ENCODE measurements around the gene MYLK.

MYLK gene

DNA sequence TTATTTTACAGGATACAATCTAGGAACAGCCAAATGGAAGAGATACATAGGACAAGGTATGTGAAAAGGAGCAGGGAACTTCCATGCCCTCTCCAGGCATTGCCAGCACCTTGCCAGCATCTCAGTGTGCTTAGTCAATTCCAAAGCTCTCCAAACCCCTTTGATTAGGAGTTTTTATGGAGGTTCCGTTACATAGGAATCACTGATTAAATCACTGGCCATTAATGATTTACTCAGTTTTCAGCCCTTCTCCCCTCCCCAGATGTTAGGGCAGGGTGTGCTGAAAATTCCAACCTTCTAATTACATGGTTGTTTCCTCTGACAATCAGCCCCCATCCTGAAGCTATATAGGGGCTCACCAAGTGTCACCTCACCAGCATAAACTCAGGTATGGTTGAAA is 11.5 kb downstream of the MYLK start:
- peak; percentile 19 for DNase-seq

- DNase-seq = peak; percentile 86
Observed at GRCh38 chr3:123871946-123872345, 12.2 kb downstream of the MYLK start.

DNA sequence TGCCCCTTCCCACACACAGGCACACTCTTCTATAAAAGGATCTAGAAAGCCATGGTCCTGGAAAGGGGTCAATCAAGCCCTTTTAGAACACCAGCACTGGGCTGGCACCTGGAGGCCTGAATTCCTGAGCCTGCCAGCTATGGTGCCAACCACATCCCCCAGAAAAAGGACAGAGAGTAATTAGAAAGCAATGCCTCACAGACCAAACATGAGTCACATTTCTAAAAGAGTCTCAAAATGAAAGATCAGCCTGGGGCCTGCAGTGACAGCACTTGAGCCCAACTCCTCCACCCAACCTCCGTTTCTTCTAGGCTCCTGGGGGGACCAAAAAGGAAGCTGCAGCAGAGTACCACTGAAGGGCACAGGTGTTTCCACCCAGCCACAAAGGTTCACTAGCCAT is 14.1 kb downstream of the MYLK start:
- peak; percentile 76 for DNase-seq

DNA sequence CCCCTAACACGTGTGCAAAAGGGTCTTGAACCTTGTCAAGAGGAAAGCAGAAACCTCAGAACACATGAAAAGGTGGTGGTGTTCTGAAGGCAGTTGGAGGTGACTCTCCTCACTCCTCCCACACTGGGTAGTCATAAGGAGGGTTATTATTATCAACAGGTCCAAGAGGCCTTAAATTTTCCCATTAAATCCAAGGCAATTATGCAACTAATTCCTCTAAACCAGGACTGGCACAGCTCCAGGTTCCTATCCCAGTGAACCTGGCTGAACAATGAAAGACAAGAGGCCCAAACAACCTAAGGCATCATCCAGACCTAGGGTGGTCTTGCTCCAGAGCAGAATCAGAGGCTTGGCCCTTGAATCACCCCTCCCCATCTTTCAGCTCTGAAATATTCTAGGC is 15.0 kb downstream of the MYLK start:
- DNase-seq = no peak

DNA sequence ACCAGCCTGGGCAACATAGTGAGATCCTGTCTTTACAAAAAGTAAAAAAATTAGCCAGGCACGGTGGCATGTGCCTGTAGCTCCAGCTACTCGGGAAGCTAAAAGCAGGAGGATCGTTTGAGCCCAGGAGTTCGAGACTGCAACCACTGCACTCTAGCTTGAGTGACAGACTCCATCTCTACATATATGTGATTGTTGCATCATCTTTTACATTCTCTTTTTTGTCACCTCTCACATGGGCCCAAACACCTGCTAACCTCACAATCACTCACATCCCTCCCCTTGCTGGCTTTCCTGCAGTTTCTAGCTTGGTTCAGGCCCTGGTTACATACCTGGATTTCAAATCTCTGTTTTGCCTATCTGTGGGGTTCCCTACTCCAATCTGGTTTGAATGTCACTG is 19.4 kb downstream of the MYLK start:
- no peak for DNase-seq

DNA sequence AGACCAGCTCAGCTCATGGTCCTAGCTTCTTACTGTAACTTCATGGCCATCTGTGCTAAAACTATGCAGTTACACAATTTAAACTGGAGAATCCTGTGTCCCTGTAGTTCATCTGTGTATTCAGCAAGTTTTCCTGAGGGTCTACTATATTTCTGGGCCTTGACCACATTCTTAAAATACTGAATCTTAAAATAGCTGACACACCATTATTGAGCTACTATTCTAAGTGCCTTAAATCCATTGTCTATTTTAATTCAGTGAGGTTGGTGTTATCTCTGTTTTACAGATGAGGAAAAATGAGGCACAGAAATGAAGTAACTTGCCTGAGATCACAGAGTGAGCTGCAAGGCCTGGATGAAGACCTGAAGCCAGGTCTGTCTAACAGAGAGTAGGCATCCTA is 22.0 kb downstream of the MYLK start:
- no peak for DNase-seq

DNA sequence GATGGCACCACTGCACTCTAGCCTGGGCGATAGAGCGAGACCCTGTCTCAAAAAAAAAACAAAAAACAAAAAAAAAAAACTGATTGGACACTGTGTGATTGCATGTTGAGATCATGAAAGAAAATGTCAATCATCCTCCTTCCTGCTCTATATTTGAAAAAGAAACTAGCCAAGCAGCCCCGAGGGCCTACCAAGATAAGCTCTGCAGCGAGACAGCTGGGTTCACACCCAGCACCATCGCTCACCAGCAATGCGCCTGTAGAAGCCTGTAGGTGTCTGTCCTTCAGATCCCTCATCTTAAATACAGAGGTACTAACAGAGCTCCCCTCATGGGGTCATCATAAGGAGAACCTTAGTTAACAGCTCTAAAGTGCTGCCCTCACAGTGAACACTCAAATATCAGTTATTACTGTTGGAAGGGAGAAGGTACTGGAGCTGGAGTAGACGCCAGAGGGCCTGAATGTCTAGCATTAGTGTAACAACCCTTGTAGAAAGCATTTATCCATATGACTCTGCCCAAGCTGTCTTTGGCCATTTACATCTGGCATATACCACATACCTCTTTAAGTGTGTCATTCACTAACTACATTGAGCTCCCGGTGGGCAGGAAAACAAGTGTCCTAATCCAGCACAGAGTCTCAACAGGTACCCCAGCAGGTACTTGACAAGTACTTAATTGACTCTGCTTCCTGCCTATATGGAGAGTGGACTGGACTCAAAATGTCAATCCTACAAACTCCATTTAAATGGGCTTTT is 22.9 kb downstream of the MYLK start:
- no peak for DNase-seq

DNA sequence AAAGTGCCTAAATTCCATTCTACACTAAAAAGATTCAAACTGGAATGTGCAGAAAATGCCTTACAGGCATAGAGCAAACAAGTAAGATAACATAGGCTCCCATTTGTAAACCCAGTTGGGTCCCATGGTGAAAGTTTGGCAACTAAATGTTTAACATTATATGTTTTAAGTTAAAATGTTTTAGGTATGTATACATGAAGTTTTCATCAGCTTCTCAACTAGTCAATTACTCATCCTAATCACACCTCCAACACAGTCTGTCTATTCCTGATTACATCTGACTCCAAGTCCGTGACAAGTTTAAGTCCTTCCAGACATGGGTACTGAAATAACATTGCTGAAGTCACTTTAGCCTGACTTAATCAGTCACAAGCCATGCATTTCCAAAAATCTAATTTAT is 25.0 kb downstream of the MYLK start:
- DNase-seq = no peak

DNA sequence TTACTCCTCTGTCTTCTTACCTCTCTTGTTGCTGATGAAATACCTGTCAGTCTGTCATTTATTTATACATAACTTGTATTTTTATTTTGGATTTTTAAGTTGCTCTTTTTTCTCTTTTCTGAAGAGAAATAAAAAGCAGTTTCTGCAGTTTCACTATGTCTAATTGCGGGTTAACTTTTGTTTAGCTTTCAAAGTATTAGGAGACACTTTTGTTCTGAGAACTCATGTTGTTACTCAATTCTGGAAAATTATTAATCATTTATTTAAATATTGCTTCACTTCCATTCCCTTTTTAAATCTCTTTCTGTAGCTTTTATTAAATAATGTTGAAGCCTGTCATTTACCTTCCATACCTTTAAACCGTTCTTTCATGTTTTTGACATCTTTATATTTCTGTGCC is 29.2 kb downstream of the MYLK start:
- DNase-seq = no peak

DNA sequence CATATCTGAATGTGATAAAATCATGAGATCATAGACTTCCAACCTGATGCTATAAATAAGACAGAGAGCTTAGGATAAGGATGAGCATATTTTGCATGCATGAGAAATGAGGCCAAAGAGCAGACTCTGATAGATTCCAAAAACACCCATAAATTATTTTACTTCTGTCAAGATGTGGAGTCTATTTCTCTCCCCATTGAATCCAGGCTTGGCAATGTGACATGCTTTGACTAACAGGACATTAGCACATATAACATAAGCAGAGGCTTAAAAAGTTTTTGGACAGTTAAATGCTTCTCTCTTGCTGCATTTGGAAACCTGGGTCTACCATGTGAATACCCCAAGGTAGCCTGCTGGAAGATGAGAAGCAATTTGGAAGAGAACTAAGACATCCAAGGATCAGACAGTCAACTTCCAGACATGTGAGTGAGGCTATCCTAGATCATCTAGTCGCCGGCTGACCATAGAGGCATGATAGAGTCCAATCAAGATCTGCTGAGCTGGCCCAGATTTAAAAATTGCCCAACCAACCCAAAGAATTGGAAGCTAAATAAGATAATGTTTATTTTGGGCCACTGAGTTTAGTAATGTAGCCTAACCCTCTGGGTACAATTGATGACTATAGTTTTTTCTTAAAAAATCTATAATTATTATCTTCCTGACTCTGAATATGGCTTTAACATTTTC is 30.3 kb downstream of the MYLK start:
- DNase-seq = no peak

- DNase-seq = no peak
Observed at GRCh38 chr3:123847209-123847608, 36.9 kb downstream of the MYLK start.

GRCh38 chr3:123843668-123844067 is 40.5 kb downstream of the MYLK start:
- DNase-seq = peak; percentile 22

- DNase-seq = no peak
Observed at GRCh38 chr3:123842711-123843110, 41.4 kb downstream of the MYLK start.

- peak; percentile 28 for DNase-seq
Observed at GRCh38 chr3:123841476-123842238, 42.5 kb downstream of the MYLK start.

DNA sequence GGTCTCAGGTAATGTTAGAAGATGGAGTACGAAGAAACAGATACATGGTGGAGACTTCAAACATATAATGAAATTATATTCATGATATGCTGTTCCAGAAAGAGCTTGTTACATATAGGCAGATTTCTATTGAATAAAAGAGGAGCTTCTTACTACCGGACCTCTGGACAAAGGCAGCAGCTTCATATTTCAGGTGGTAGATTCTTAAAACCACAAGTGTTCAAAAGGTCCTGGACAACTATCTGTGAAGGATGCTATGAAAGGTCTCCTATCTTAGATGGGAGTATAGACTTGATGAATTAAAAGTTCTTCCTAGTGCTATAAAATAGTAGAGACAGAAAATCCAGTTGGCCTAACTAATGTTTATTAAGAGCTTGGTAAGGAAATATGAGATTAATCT is 43.2 kb downstream of the MYLK start:
- DNase-seq = no peak

- DNase-seq = no peak
Observed at GRCh38 chr3:123837858-123838257, 46.3 kb downstream of the MYLK start.

GRCh38 chr3:123834631-123835030 is 49.5 kb downstream of the MYLK start:
- peak; percentile 100 for DNase-seq

- DNase-seq = no peak
Observed at GRCh38 chr3:123833398-123833785, 50.7 kb downstream of the MYLK start.

DNA sequence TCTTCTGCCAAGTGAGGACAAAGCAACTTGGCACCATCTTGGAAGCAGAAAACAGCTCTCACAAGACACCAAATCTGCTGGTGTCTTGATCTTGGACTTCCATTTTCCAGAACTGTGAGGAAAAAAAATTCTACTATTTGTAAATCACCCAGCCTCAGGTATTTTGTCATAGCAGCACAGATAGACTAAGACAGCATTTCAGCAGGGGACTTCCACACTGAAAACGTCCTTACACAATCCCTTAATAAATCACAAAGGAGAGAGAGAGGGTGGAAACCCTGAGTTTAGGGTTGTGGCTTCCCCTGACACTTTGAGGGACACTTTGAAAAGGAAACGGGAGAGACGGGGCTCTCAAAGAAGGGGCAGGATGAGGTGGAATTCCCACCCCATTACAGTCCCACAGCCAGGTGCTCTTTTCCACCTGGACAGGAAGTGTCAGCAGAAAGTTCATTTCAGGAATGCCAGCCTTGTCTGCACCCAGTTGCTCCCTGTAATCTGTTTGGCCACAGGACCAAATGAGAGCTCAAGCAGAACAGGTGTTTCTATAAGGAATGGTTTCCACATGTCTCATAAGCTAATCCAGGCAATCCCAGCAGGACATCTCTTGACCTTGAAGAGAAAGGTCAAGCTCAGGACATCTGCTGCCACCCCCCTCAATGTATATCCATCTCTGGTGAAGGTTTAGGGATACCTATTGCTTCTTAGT is 51.3 kb downstream of the MYLK start:
- peak; percentile 15 for DNase-seq

DNA sequence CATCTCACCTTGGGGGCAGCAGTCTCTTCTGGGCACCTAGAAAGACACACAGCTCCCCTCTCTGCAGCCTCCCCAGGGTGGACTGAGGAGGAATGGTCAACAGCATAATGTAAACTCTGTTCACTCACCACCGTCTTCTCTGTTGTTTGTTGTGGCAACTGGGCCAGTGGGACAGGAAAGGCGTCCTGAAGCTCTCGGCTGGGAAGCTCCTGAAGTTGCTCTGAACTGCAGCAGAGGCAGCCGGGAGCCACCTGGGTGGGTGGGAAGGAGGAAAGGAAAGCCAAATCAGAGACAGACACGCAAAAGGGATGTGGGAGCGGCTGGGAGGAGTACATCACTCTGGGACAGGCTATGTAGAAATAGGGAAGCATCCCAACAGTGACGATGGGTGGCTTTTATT is 52.7 kb downstream of the MYLK start:
- no peak for DNase-seq

DNA sequence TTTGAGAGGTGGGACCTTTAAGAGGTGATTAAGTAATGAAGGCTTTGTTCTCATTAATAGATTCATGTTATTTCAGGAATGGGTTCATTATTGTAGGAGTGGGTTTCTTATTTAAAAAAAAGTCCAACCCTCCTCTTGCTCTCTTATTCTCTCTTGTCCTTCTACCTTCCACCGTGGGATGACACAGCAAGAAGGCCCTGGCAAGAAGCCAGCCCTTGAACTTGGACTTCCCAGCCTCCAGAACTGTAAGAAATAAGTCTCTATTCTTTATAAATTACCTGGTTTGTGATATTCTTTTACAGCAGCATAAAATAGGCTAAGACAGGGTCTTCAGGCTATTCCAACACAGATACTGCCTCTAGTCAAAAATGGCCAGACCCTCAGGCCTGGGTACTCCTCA is 62.2 kb downstream of the MYLK start:
- DNase-seq = no peak

DNA sequence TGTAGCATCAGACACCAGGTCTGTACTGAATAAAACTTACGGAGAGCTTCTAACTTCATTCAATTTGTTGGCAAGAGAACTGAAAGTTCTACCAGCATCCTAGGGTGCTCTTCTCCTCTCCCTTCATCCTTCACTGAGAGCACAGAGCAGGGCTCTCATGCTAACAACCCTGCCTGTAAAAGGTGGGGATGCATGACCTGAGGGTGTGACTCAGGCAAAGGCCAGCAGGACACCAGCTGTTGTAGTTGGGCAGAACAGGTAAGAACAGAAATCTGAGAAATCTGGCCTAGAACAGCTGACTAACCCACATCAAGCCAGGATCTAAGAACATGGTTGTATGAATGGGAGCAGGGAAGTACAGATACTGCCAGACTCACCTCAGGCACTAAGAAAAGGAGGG is 64.2 kb downstream of the MYLK start:
- no peak for DNase-seq

DNA sequence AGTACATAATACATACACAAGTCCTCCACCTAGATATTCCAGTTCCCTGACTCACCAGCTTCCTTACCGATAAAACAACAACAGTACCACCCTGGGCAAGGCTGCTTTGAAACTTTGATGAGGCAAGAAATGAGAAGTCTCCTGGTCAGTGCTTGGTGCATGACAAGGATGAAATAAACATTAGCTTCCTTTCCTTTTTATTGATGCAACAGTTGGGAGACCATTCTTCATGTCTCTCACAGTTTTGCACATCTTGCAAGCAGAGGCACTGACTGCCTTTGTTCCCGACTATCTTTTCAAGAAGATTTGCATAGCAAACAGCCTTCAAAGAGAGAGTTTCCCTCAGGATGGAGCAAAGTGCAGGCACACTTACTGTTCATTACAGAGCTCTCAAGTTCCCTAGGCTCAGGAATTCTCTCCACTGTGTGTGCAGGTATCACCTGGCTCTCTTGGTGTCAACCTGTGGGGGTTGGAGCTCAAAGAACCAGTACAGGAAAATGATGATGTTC is 65.2 kb downstream of the MYLK start:
- DNase-seq = peak; percentile 93

Data from kidney glomerular epithelial cell (primary cell).